ENCODE results near the gene KCNG1.
A peak's percentile ranks its signal among the peaks of the same experiment; 100 is the strongest.

The KCNG1 gene

DNA sequence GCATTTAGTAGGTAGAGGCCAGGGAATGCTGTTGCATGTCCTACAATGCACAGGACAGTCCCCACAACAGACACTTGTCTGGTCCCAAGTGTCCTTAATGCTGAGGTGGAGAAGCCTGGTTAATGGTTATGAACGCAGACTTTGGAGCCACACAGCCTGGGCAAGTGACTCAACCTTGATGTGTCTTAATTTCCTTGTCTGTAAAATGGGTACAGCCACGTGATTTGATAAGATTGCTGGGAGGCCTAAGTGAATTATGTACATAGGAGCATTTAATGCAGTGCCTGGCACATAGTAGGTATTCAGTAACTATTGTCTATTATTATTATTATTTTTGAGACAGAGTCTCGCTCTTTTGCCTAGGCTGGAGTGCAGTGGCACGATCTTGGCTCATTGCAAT, 11.4 kb downstream of the KCNG1 start:
- DNase-seq = no peak

- DNase-seq = no peak
Measured at GRCh38 chr20:51010932-51011331, 12.0 kb downstream of the KCNG1 start.

GRCh38 chr20:51010043-51010365, 12.9 kb downstream of the KCNG1 start:
- no peak for DNase-seq

GRCh38 chr20:51009303-51010042, 13.4 kb downstream of the KCNG1 start:
- DNase-seq = no peak

DNA sequence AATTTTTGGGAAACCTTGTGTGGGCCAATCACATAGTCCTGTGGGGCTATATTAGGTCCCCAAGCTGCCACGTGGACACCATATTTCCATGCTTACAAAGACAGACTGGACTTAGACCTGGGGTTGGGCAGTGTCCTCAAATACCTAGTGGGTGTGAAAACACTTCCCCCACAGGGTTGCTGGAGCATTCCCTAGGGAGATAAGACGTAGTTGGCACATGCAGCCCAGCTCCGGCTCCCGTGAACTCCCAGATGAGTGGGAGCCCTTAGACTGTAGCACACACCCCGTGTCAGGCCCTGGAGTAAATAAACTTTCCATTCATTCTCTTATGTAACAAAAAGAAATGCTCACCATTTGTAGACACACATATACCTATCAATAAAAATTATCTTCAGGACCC, 14.2 kb downstream of the KCNG1 start:
- DNase-seq = no peak

DNA sequence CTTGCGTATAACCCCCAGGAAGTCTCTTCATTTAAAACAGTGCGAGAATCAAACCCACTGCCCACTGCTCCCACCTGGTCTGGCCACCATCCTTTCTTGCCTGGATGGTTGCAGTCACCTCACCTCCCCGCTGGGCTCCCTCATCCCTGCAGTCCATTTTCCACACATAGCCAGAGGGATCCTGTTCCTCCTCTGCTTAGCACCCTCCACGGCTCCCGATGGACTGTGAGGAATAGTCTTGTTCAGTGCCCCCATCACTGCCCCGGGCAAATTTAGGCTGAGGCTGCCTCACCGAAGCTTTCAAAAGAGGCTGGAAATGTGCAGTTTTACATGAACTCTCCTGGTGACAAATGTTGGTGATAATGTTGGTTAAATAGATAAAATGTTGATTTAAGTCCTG, 17.7 kb downstream of the KCNG1 start:
- no peak for DNase-seq

DNA sequence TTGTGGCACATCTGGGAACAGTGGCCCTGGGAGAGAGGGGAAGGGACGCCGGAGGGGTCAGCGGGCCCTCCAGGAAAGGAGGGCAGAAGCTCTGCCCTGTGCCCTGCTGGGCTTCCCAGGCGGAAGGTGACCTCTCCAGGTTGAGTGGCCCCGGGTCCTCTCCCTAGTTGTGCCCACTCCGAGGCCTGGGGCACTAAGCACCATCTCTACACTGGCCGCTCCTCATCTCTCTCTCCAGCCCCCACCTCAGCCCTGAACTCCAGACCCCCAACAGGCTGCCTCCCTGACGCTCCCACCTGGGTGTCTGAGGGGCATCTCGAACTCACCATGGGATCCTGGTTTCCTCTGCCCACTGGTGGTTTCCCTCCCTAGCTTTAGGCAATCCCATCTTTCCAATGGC, 18.1 kb downstream of the KCNG1 start:
- DNase-seq = no peak

DNA sequence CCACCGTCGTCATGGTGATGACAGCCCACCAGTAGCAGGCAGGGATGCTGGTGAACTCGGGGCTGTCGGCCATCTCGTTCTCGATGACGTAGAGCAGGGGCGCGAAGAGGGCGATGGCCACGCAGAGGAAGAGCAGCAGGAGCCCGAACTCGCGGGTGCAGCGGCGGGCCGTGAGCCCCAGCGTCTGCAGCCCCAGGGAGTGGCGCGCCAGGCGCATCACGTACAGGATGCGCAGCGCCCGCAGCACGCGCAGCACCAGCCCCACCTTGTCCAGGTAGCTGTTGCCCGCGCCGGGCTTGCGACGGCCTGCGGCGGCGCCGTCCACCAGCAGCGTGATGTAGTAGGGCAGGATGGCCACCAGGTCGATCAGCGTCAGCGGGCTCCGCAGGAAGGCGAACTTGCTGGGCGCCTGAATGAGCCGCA, 18.6 kb downstream of the KCNG1 start:
- no peak for DNase-seq

- no peak for DNase-seq
Measured at GRCh38 chr20:51003753-51004152, 19.2 kb downstream of the KCNG1 start.

DNA sequence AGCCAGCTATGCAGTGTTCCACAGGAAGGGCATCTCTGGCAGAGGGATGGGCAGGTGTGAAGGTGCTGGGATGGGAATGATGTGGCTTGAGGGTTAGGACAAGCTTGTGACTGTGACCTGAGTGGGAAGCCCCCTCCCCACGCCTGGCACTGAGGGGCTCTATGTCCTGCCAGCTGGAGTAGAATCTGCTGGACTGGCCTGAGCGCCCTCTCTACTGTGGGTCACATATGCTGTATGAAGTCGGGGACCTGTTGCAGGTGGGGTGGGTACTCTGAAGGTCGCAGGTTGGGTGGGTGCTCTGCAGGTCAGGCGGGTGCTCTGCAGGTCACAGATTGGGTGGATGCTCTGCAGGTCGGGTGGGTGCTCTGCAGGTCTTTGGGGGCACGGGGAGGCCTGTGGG, 20.3 kb downstream of the KCNG1 start:
- no peak for DNase-seq

DNA sequence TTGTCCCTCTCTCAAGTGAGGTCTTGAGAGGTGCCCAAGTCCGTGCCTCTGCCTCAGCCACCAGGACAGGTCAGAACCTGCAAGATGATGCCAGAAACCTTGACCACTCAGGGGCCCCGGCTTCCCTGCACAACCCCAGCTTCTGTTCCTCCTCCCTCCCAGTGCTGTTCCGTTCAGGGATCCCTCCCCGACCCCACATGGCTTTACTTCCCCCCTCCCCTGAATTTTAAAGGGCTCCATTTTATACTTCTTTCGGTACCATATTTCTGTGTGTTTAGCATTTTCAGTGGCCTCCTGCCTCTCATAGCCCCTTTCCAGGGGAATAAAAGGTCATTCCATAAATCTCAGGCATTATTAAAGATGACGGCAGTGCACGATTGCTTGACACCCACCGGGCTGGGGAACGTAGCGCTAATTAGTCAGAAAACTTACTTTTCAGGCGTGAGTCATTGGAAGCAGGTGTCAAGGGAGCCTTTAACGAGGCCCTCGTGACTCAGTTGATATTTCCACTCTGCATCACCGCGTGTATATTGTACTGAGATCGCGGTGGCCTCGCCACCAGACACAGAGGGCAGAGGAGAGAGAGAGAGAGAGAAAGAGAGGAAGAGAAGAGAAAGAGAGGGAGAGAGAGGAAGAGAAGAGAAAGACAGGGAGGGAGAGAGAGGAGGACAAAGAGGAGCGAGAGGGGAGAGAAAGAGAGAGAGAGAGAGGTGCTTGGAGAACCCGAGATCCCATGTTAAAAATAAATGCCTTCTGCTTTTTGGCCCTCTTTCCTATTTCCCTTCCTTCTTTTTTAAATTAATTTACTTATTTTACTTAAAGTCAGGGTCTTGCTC, 21.3 kb downstream of the KCNG1 start:
- DNase-seq = no peak

DNA sequence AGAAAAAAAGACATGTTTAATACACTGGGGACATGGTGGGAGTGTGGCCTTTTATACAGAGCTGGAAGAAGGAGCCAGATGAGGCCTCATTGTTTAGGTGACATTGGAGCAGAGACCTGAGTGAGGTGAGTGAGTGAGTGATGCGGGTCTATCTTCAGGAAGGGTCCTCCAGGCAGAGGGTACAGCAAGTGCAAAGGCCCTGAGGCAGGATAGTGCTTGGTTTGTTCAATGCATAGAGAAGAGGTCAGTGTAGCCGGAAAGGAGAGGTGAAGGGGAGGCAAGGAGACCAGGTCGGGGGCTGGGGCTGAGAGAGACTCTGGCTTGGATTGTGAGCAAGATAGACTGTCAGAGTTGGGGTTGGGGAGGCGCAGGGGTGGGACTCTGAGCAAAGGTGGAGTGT, 23.6 kb downstream of the KCNG1 start:
- DNase-seq = no peak

DNA sequence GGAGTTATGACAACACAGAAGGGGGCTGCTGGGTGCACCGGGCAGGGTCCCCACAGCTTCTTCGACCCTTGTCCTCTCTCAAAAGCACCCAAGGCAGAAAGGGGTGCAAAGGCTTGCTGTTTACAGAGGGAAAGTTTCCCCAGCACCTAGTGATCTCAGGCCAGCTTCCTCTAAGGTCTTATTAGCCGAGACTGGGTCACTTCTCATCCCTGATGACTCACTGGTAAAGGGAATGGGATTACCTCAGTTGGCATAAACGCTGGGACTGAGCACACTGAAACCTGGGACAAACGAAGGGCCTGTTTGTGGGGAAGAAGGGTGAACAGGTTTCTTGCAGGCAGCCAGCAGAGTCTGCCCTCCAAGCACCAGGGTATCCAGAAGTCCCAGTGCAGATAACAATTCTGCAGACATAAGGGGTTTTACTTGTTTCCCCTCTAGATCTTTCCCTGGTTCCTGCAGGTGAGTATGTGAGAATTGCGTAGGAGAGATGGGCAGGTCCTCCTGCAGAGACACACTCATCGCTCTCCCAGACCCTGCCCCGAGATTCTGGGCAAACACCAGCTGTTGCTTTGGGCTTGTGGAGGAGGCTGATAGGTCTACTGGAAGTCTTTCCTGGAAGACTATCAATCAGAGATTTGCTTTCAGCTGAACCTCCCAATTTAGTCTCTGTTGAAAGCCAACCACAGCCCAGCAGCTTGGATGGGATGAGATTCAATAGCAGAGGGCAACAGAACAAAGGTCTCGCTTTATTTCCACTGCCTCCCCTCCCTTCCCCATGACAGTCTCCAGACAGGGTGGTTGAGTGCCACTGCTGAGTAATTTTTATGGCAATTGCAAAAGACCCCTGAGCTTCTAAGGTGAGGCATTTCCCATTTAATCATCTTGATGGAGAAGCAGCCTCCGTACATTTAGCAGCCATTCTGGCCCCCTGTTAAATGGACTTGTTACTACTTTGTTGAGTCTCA, 25.7 kb downstream of the KCNG1 start:
- no peak for DNase-seq

DNA sequence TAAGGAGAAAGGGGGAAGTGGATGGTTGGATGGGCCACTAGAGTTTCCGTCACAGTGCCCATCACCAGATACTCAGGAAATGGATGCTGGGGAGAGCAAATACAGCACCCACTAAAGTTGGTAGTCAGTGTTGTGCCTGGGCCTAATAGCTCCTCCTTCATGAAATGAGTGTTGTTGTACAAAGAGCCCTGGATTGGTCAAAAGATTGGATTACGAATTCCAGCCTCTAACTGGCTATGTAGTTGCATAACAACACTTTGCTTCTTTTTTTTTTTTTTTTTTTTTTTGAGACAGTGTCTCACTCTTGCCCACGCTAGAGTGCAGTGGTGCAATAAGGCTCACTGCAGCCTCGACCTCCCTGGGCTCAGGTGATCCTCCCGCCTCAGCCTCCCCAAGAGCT, 27.4 kb downstream of the KCNG1 start:
- no peak for DNase-seq

DNA sequence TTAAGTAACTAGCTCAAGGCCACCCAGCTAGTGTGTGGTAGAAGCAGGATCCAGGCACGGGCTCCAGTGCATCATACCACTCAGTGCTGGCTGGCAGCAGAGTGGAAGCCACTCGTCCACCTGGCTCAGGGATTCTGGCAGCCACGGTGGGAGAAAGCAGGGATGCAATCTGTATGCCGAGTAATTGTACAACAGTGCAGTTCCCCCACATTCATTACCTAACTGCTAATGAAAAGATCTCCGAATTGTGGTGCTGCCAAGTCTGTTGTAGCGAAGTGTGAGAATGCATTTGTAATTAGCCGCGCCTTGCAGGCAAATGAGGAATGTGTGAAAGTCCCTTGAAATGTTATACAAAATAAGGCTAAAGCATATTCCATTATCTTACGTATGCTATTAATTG, 29.0 kb downstream of the KCNG1 start:
- no peak for DNase-seq

DNA sequence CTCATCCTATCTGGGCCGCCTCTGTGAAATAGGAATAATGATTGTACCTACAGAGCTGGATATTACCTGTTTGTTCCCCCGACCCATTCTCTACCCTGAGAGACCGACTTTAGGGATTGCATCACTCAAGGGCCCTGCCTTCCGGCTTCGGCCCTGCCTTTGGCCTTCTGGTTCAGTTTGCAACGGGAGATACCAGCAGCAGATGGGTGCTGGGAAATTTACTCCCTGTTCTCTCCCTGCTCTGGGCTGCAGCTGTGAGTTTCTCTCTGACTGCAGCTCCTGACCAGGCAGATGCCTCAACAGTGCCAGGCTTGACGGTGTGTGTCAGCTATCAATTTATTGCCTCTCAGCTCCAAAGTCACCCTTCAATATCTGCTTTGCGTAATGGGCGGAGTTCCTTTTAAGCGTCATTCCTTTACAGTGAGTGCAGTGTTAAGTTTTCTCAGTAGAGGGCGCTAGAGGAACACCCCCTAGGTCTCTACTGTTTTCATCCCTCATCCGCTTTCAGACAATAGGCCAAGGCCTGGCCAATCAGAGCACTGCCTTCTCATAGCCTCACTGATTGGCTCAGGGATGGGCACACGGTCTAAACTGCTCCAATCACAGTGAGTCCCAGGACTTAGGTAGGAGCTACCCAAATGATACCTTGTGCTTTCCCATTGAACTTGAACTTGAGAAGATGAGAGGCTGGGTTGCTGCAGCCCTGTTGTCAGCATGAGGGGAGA, 30.0 kb downstream of the KCNG1 start:
- no peak for DNase-seq

DNA sequence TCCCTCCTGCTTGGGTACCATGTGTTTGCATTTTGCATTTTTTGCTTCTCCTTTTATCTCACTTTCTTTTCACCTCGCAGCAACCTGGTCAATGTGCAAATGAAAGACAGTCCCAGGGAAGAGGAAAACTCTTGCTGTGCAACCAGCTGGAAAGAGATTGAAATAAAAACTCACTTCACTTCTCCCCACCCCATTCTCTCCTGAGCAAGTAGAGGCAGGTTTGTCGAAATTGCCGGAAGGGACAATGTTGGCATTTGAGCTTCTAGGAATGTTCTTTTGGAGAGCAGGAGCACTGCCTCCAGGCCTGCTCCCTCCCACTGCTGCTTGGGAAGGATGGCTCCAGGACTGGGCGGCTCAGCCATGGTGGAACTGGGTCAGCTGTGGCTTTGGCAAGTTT, 30.6 kb downstream of the KCNG1 start:
- DNase-seq = no peak

GRCh38 chr20:50991076-50991475, 31.8 kb downstream of the KCNG1 start:
- DNase-seq = no peak

DNA sequence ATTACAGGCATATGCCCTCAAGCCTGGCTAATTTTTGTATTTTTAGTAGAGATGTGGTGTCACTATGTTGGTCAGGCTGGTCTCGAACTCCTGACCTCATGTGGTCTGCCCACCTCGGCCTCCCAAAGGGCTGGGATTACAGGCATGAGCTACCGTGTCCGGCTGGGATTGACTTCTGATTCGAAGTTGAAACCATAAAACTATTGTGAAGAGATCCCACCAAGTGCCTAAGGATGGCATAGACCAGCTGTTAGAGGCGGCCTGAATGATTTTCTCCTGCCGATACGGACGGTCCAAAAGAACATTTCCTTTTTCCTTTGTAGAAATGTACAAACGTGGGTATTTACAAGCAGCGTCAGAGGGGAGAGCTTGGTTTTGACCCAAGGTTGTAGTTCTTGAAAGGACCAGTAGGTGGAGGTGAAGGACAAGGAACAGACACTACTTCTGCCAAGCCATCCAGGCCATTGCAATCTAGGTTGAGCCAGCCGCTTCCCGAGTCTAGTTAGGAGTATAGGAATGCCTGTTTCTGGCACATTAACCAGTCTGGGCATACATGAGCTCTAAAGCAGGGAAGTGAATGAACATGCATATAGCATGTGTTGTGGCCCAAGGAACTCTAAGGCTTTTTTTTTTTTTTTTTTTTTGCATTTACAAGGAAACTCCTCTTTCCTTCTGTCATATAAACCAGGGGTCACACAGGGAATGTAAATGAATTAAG, 35.3 kb downstream of the KCNG1 start:
- DNase-seq = peak; percentile 39

DNA sequence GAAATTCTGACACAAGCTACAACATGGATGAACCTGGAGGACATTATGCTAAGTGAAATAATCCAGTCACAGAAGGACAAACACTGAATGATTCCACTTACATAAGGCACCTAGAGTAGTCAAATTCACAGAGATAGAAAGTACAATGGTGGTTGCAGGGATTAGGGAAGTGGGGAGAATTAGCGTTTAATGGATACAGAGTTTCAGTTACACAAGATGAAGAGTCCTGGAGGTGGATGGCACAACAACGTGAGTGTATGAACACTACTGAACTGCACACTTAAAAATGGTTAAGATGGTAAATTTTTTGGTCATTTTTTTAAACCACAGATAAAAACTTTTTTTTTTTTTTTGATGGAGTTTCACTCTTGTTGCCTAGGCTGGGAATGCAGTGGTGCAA, 39.6 kb downstream of the KCNG1 start:
- DNase-seq = no peak

DNA sequence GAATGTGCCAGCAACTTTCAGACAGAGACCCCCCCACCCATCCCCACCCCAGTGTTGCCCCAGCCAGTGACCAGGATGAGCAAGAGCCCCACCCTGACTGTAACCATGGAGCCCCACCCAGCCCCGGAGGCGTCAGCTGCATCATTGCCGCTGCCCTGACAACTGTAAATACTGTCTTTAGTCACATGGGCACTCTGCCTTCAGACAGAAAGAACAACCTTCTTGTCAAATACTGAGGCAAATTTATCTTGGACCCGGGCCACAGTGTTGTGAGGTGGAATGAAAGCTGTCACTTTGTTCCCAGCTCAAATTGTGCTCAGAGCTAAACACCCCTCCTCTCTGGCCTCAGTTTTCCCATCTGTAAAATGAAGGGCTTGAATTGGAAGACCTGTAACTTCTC, 40.5 kb downstream of the KCNG1 start:
- no peak for DNase-seq

DNA sequence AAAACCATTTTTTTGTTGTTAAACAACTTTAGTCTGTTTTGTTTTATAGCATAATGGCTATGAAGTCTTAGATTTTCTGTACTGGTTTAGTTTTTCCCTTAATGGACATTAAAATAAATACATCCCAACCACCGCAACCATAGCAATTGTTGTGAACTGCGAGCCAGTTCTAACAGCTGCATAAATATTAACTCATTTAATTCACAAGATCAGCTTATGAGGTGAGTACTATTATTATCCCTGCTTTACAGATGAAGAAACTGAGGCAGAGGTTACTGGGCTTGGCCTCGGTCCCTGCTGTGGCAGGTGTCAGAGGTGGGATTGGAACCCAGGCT, 41.2 kb downstream of the KCNG1 start:
- DNase-seq = no peak
